ENCODE results near the gene IFIT1B. TPM values are rescaled to one million over a fixed set of nuclear protein-coding genes. Genes with fewer than 3 reads are reported as not detected.
A peak's percentile ranks its signal among the peaks of the same experiment; 100 is the strongest.

The IFIT1B gene
- total RNA-seq, 1 experiment from 2014 or later: not detected

- peak; percentile 60 for TF ChIP-seq SP1 (IDR thresholded peaks at IDR 0.05; ENCODE audit: low read depth)
- no peak for TF ChIP-seq TCF7L2 (IDR thresholded peaks at IDR 0.05; ENCODE audit: borderline replicate concordance, extremely low read depth, insufficient read depth, insufficient read length)
- TF ChIP-seq SRF (IDR thresholded peaks at IDR 0.05; ENCODE audit: low read depth): no peak
- TF ChIP-seq EGR1 (IDR thresholded peaks at IDR 0.05; ENCODE audit: low read depth): no peak
- TF ChIP-seq POLR2A (IDR thresholded peaks at IDR 0.05; ENCODE audit: borderline replicate concordance, extremely low read depth, insufficient read depth, insufficient read length): no peak
Observed at GRCh38 chr10:89351780-89352597, 25.9 kb upstream of the IFIT1B start (continued).

- no peak for DNase-seq (ENCODE audit: low read depth, low spot score)
- Histone ChIP-seq H3K4me2 (ENCODE audit: low read length) (peak overlapping the region; percentile 69), H4K20me1 (ENCODE audit: insufficient read depth) (no peaks in the 10 kb centered on the region), H3K9me2 (ENCODE audit: insufficient read depth) (no peaks in the 10 kb centered on the region), H3K9ac (ENCODE audit: low read length) (0 out of 2 replicates have a peak overlapping the region, but pooled peaks have one; percentile 16), H3K36me3 (ENCODE audit: control insufficient read depth in 1 of 2, insufficient read depth in 2 of 2, low read length in 2 of 2) (no peaks in the 10 kb centered on the region), H3K4me1 (ENCODE audit: control insufficient read depth in 1 of 2, insufficient read depth in 2 of 2, low read length in 2 of 2) (peaks cover 16 to 25% of the 10 kb centered on the region in 2 experiments), H3K27me3 (ENCODE audit: insufficient read depth, low read length) (no peaks in the 10 kb centered on the region), H3K27ac (ENCODE audit: low read depth, low read length) (no peak overlapping the region), H3K4me3 (replicated peaks in 1 of 2; ENCODE audit: low read depth in 1 of 2, low read length in 2 of 2) (no peak overlapping the region), H2AFZ (ENCODE audit: low read depth, low read length, poor library complexity, severe bottlenecking) (peak overlapping the region; percentile 8), H3K9me3 (ENCODE audit: control insufficient read depth in 1 of 2, insufficient read depth in 1 of 2, low read depth in 1 of 2, low read length in 2 of 2) (no peaks in the 10 kb centered on the region), H3K79me2 (ENCODE audit: insufficient read depth, low read length) (no peaks in the 10 kb centered on the region)
- TF ChIP-seq EZH2phosphoT487 (IDR thresholded peaks at IDR 0.05; ENCODE audit: borderline replicate concordance): no peak
- no peak for TF ChIP-seq CEBPB (IDR thresholded peaks at IDR 0.05; ENCODE audit: low read depth)
- no peak for TF ChIP-seq SRF (IDR thresholded peaks at IDR 0.05; ENCODE audit: low read depth)
- TF ChIP-seq REST (IDR thresholded peaks at IDR 0.05; ENCODE audit: low read depth): no peak
- TF ChIP-seq CBX3 (IDR thresholded peaks at IDR 0.05; ENCODE audit: low read depth): no peak
- TF ChIP-seq JUND (IDR thresholded peaks at IDR 0.05): no peak
- no peak for TF ChIP-seq ZFX (IDR thresholded peaks at IDR 0.05)
- no peak for TF ChIP-seq YY1 (IDR thresholded peaks at IDR 0.05; ENCODE audit: extremely low read depth, insufficient replicate concordance, low read depth, low read length)
- TF ChIP-seq ZNF274 (IDR thresholded peaks at IDR 0.05; ENCODE audit: low read depth, low read length): no peak
- no TSS peak for BruUV-seq (replicated peaks)
- intact Hi-C loops (cut with micrococcal nuclease): no loop called here
- no peak for ATAC-seq
- RAD21 ChIA-PET (ENCODE audit: low non-redundant PET in 1 of 2, low total read pairs in 2 of 2, uncharacterized antibody in 2 of 2, unreplicated experiment in 2 of 2): no interaction called here
- POLR2A ChIA-PET: no interaction called here
- CTCF ChIA-PET: interaction anchor here (1.0 to 1.6 kb wide), 2 partner anchors 17 to 97 kb away, joined by 3 to 8 read pairs; no protein-coding TSS in a partner anchor
Observed at GRCh38 chr10:89352802-89353201, 25.1 kb upstream of the IFIT1B start.

Measured in HCT116 (cell line).